Astrocyte of the hippocampus (primary cell): ENCODE results near the gene TMEM220.

Experiments used
- DNase-seq: peaks from one replicate; pipeline ENCODE4 v3.0.0; 2011; ENCODE audit warnings: low read depth, low spot score

TMEM220 gene

DNA sequence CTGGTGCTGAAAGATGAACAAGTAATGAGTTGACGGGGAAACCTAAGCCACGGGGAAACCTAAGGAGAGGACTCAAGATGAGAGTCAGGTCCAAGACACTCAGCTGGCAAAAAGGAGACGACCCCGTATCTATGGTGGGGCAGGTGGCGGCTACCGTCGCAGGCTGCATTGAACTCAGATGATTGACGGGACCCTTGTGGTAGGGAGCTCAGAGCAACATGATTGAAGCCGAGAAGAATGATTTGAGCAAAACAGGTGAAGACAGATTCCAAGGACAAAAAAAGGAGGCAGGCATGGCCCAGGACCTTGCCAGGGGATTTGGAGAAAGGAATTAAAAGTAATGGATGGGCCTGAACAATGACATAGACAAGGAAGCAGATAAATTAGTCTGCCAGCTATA is 65.3 kb downstream of the TMEM220 start:
- DNase-seq: no peak
